ENCODE data around the gene NBPF3. TPM values are rescaled to one million over a fixed set of nuclear protein-coding genes. Genes with fewer than 3 reads are reported as not detected.
"Not testable (repeated sequence)": the region's sequence is repeated elsewhere in the genome, so short reads cannot be mapped to it uniquely, and the experiment has no call there.

NBPF3 gene
- total and polyA plus RNA-seq, 4 donors: 1.4 to 4.0 (median 1.7) TPM

DNA sequence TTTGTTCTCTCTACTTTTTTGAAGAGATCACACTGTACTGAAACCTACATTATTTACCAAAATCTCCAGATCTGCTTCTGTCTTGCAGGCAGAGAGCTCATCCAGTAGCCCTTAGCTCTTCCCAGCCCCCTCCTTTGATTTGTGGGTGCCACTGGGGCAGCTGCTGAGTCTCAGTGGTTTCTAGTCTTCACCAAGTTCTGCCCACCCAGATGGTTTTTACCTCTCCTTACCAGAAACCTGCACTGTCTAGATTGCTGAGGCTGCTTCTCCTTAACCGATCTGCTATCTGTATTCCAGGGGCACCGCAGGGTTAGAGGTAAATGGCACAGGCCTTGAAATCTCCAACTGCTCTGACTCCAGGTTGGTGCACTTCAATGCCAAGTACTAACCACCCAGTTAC lies 6.7 kb downstream of the NBPF3 start:
- not testable (repeated sequence) for H3K4me3 ChIP-seq (ENCODE audit: low read depth in 1 of 3, low read length in 3 of 3); H3K27ac ChIP-seq (ENCODE audit: low read depth in 1 of 2, low read length in 2 of 2); H3K27me3 ChIP-seq (ENCODE audit: control insufficient read depth in 4 of 4, insufficient read depth in 4 of 4, low read length in 3 of 4); H3K4me1 ChIP-seq (ENCODE audit: control insufficient read depth in 4 of 4, insufficient read depth in 4 of 4, low read length in 3 of 4); H3K36me3 ChIP-seq (ENCODE audit: control insufficient read depth in 4 of 4, insufficient read depth in 3 of 4, low read depth in 1 of 4, low read length in 3 of 4); H3K9me3 ChIP-seq (ENCODE audit: control insufficient read depth in 4 of 4, low read length in 3 of 4); H3K9ac ChIP-seq (ENCODE audit: low read depth in 1 of 2, low read length in 2 of 2); DNase-seq (ENCODE audit: low spot score)
- 96% methylated on average over 2 of the region's 2 CpGs for WGBS

DNA sequence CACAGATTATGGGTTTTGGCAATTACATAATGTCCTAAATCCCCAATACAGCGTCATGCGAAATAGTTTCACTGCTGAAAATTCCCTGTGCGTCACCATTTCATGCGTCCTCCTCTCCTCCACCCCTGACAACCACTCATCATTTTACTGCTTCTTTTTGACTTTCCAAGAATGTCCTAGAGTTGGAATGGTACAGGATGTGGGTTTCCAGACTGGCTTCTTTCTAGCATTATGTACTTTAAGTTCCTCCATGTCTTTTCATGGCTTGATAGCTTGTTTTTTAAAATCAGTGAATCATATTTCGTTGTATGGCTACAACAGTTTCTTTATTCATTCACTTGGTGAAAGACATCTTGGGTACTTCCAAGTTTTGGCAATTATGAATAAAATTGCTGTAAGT lies 7.4 kb downstream of the NBPF3 start:
- H3K9ac ChIP-seq (ENCODE audit: low read depth in 1 of 2, low read length in 2 of 2): no peak overlapping the region
- no peak for DNase-seq (ENCODE audit: low spot score)
- no peaks in the 10 kb centered on the region for H3K27me3 ChIP-seq (ENCODE audit: control insufficient read depth in 4 of 4, insufficient read depth in 4 of 4, low read length in 3 of 4)
- H3K4me1 ChIP-seq (ENCODE audit: control insufficient read depth in 4 of 4, insufficient read depth in 4 of 4, low read length in 3 of 4): peaks cover 0 to 1% (median 0%) of the 10 kb centered on the region in 4 donors
- H3K9me3 ChIP-seq (ENCODE audit: control insufficient read depth in 4 of 4, low read length in 3 of 4): no peaks in the 10 kb centered on the region
- TF ChIP-seq SP1 (IDR thresholded peaks at IDR 0.05) (no peak), GABPA (IDR thresholded peaks at IDR 0.05 in 1 of 2, conservative IDR thresholded peaks at IDR 0.05 in 1 of 2) (no peak)
- H3K36me3 ChIP-seq (ENCODE audit: control insufficient read depth in 4 of 4, insufficient read depth in 3 of 4, low read depth in 1 of 4, low read length in 3 of 4): no peaks in the 10 kb centered on the region
- H3K4me3 ChIP-seq (ENCODE audit: low read depth in 1 of 3, low read length in 3 of 3): no peak overlapping the region
- WGBS: 93% methylated on average over 5 of the region's 5 CpGs
- no peak overlapping the region for H3K27ac ChIP-seq (ENCODE audit: low read depth in 1 of 2, low read length in 2 of 2)

DNA sequence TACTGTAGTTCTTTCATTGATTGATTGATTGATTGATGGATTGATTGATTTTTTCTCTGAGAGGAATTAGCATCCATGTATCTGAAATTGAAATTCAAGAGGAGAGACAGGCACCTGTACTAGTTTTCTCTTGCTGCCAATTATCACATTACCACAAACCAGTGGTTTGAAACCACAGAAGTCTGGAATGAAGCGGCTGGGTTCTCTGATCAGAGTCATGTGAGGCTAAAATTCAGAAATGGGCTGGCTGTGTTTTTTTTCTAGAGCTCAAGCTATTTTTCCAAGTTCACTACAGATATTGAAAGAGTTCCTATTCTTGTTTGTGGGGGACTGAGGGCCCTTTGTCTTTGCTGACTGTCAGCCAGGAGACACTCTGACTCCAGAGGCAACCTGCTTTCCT lies 10.0 kb downstream of the NBPF3 start:
- no peak overlapping the region for H3K27ac ChIP-seq (ENCODE audit: low read depth in 1 of 2, low read length in 2 of 2)
- H3K4me1 ChIP-seq (ENCODE audit: control insufficient read depth in 4 of 4, insufficient read depth in 4 of 4, low read length in 3 of 4): no peaks in the 10 kb centered on the region
- H3K4me3 ChIP-seq (ENCODE audit: low read depth in 1 of 3, low read length in 3 of 3): no peak overlapping the region
- TF ChIP-seq TAF1 (conservative IDR thresholded peaks at IDR 0.05): no peak
- no peak for TF ChIP-seq GABPA (IDR thresholded peaks at IDR 0.05 in 1 of 2, conservative IDR thresholded peaks at IDR 0.05 in 1 of 2)
- no peaks in the 10 kb centered on the region for H3K27me3 ChIP-seq (ENCODE audit: control insufficient read depth in 4 of 4, insufficient read depth in 4 of 4, low read length in 3 of 4)
- no peak overlapping the region for H3K9ac ChIP-seq (ENCODE audit: low read depth in 1 of 2, low read length in 2 of 2)
- H3K9me3 ChIP-seq (ENCODE audit: control insufficient read depth in 4 of 4, low read length in 3 of 4): no peaks in the 10 kb centered on the region
- WGBS: 94% methylated on average over 1 of the region's 1 CpG
- DNase-seq (ENCODE audit: low spot score): no peak
- no peaks in the 10 kb centered on the region for H3K36me3 ChIP-seq (ENCODE audit: control insufficient read depth in 4 of 4, insufficient read depth in 3 of 4, low read depth in 1 of 4, low read length in 3 of 4)

DNA sequence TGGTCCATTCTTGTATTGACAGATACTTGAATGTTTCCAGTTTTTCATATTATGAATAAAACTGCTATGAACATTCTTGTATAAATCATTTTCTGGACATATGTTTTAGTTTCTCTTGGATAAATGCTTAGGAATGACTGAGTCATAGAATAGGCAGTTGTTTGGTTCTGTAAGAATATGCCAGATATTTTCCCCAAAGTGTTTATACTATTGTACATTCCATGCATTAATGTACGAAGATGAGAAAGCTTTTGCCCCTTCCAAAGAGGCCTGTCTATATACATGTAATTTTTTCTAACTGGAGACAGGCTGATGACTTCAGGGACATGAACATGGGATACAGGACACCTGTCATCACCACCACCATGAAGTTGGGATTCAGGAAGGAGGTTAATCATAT lies 11.3 kb downstream of the NBPF3 start:
- Histone ChIP-seq H3K4me1 (ENCODE audit: control insufficient read depth in 4 of 4, insufficient read depth in 4 of 4, low read length in 3 of 4) (no peaks in the 10 kb centered on the region), H3K27ac (ENCODE audit: low read depth in 1 of 2, low read length in 2 of 2) (no peak overlapping the region), H3K9ac (ENCODE audit: low read depth in 1 of 2, low read length in 2 of 2) (no peak overlapping the region), H3K4me3 (ENCODE audit: low read depth in 1 of 3, low read length in 3 of 3) (no peak overlapping the region), H3K9me3 (ENCODE audit: control insufficient read depth in 4 of 4, low read length in 3 of 4) (no peaks in the 10 kb centered on the region), H3K27me3 (ENCODE audit: control insufficient read depth in 4 of 4, insufficient read depth in 4 of 4, low read length in 3 of 4) (no peaks in the 10 kb centered on the region), H3K36me3 (ENCODE audit: control insufficient read depth in 4 of 4, insufficient read depth in 3 of 4, low read depth in 1 of 4, low read length in 3 of 4) (no peaks in the 10 kb centered on the region)
- 70% methylated on average over 1 of the region's 1 CpG for WGBS
- TF ChIP-seq RAD21 (IDR thresholded peaks at IDR 0.05): no peak
- no peak for TF ChIP-seq SP1 (IDR thresholded peaks at IDR 0.05)
- no peak for TF ChIP-seq EGR1 (IDR thresholded peaks at IDR 0.05; ENCODE audit: low read depth in 2 of 2)
- TF ChIP-seq JUND (IDR thresholded peaks at IDR 0.05): no peak
- no peak for TF ChIP-seq HNF4G (IDR thresholded peaks at IDR 0.05)
- no peak for TF ChIP-seq GABPA (IDR thresholded peaks at IDR 0.05 in 1 of 2, conservative IDR thresholded peaks at IDR 0.05 in 1 of 2)
- no peak for TF ChIP-seq NR2F2 (IDR thresholded peaks at IDR 0.05)
- TF ChIP-seq, protein P1, sequence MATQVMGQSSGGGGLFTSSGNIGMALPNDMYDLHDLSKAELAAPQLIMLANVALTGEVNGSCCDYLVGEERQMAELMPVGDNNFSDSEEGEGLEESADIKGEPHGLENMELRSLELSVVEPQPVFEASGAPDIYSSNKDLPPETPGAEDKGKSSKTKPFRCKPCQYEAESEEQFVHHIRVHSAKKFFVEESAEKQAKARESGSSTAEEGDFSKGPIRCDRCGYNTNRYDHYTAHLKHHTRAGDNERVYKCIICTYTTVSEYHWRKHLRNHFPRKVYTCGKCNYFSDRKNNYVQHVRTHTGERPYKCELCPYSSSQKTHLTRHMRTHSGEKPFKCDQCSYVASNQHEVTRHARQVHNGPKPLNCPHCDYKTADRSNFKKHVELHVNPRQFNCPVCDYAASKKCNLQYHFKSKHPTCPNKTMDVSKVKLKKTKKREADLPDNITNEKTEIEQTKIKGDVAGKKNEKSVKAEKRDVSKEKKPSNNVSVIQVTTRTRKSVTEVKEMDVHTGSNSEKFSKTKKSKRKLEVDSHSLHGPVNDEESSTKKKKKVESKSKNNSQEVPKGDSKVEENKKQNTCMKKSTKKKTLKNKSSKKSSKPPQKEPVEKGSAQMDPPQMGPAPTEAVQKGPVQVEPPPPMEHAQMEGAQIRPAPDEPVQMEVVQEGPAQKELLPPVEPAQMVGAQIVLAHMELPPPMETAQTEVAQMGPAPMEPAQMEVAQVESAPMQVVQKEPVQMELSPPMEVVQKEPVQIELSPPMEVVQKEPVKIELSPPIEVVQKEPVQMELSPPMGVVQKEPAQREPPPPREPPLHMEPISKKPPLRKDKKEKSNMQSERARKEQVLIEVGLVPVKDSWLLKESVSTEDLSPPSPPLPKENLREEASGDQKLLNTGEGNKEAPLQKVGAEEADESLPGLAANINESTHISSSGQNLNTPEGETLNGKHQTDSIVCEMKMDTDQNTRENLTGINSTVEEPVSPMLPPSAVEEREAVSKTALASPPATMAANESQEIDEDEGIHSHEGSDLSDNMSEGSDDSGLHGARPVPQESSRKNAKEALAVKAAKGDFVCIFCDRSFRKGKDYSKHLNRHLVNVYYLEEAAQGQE (IDR thresholded peaks at IDR 0.05): no peak
- TF ChIP-seq HNF4A (conservative IDR thresholded peaks at IDR 0.05): no peak
- TF ChIP-seq, protein P2, sequence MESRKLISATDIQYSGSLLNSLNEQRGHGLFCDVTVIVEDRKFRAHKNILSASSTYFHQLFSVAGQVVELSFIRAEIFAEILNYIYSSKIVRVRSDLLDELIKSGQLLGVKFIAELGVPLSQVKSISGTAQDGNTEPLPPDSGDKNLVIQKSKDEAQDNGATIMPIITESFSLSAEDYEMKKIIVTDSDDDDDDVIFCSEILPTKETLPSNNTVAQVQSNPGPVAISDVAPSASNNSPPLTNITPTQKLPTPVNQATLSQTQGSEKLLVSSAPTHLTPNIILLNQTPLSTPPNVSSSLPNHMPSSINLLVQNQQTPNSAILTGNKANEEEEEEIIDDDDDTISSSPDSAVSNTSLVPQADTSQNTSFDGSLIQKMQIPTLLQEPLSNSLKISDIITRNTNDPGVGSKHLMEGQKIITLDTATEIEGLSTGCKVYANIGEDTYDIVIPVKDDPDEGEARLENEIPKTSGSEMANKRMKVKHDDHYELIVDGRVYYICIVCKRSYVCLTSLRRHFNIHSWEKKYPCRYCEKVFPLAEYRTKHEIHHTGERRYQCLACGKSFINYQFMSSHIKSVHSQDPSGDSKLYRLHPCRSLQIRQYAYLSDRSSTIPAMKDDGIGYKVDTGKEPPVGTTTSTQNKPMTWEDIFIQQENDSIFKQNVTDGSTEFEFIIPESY (IDR thresholded peaks at IDR 0.05): no peak
- TF ChIP-seq FOXA1 (IDR thresholded peaks at IDR 0.05): no peak
- no peak for TF ChIP-seq YY1 (IDR thresholded peaks at IDR 0.05)
- no peak for TF ChIP-seq FOXA2 (IDR thresholded peaks at IDR 0.05)
- no peak for TF ChIP-seq TAF1 (conservative IDR thresholded peaks at IDR 0.05)
- TF ChIP-seq, protein P3, sequence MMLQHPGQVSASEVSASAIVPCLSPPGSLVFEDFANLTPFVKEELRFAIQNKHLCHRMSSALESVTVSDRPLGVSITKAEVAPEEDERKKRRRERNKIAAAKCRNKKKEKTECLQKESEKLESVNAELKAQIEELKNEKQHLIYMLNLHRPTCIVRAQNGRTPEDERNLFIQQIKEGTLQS (IDR thresholded peaks at IDR 0.05): no peak
- no peak for TF ChIP-seq RXRA (IDR thresholded peaks at IDR 0.05)
- no peak for DNase-seq (ENCODE audit: low spot score)
